ENCODE results near the gene CHAC1. TPM values are rescaled to one million over a fixed set of nuclear protein-coding genes. Genes with fewer than 3 reads are reported as not detected.
A peak's percentile ranks its signal among the peaks of the same experiment; 100 is the strongest.

CHAC1 gene
- total RNA-seq, 1 experiment from 2014 or later, result 48.7 TPM

GRCh38 chr15:40974879-40975278 lies 21.6 kb downstream of the CHAC1 start:
- Histone ChIP-seq H3K56ac (ENCODE audit: insufficient read length, low read depth, low read length) (no peak overlapping the region), H3K9ac (ENCODE audit: extremely low read depth, insufficient read length, low read length) (no peak overlapping the region), H3K23me2 (ENCODE audit: insufficient read length, low read depth, low read length, poor library complexity, severe bottlenecking) (no peaks in the 10 kb centered on the region), H3K27me3 (ENCODE audit: insufficient read depth, low read length) (no peaks in the 10 kb centered on the region), H3T11ph (ENCODE audit: low read length) (no peak overlapping the region), H2AFZ (ENCODE audit: low read length) (no peak overlapping the region), H2AK5ac (ENCODE audit: insufficient read length, low read length) (no peak overlapping the region), H2BK20ac (ENCODE audit: low read depth, low read length, poor library complexity, severe bottlenecking) (no peak overlapping the region), H2BK12ac (ENCODE audit: insufficient read length, low read depth, low read length) (no peak overlapping the region), H3K9me3 (ENCODE audit: control insufficient read depth, low read depth, low read length) (no peaks in the 10 kb centered on the region), H2BK120ac (ENCODE audit: low read depth, low read length, poor library complexity, severe bottlenecking) (no peak overlapping the region), H3K18ac (ENCODE audit: insufficient read length, low read depth, low read length) (no peak overlapping the region), H3K23ac (ENCODE audit: insufficient read length, low read depth, low read length) (no peak overlapping the region), H3K14ac (ENCODE audit: insufficient read depth, low read length) (no peak overlapping the region), H4K20me1 (ENCODE audit: control insufficient read depth, insufficient read depth, insufficient read length) (no peaks in the 10 kb centered on the region), H3K79me2 (ENCODE audit: insufficient read depth, low read length) (no peaks in the 10 kb centered on the region), H3K4me1 (ENCODE audit: insufficient read depth, low read length) (no peaks in the 10 kb centered on the region; the same call in 1 of the 2 replicates), H3K4ac (ENCODE audit: low read depth, low read length) (no peak overlapping the region), H4K8ac (replicated peaks; ENCODE audit: insufficient read length, low read depth, low read length) (no peak overlapping the region), H4K5ac (ENCODE audit: insufficient read length, low read depth, low read length) (no peak overlapping the region), H3K27ac (ENCODE audit: insufficient read length, low read depth, low read length) (no peak overlapping the region), H2BK15ac (ENCODE audit: low read depth, low read length) (no peak overlapping the region), H3K79me1 (ENCODE audit: insufficient read depth, low read depth, low read length, poor library complexity, severe bottlenecking) (no peaks in the 10 kb centered on the region), H3K4me2 (ENCODE audit: insufficient read depth, insufficient read length, low read length) (no peak overlapping the region), H2BK5ac (ENCODE audit: insufficient read length, low read length) (no peak overlapping the region), H4K91ac (ENCODE audit: insufficient read length, low read depth, low read length) (no peak overlapping the region)
- H3K27me3 Mint-ChIP-seq (ENCODE audit: low read depth), result no peaks in the 10 kb centered on the region
- H3K9me3 Mint-ChIP-seq, result no peaks in the 10 kb centered on the region
- no CpG with 5 or more reads among the region's 4 CpGs for WGBS (ENCODE audit: extremely low coverage, insufficient read length, low lambda C conversion rate)
- peaks cover 6 to 10% of the 10 kb centered on the region in 2 experiments for H3K4me1 Mint-ChIP-seq
- DNase-seq, result no peak
- no peak overlapping the region for H3K27ac Mint-ChIP-seq
- 0 out of 3 replicates have a peak, but pooled peaks have one; percentile 21 for TF ChIP-seq CTCF (conservative IDR thresholded peaks at IDR 0.05)
- no peak overlapping the region for H3K4me3 Mint-ChIP-seq
- H3K36me3 Mint-ChIP-seq (ENCODE audit: insufficient read depth in 1 of 3, low read depth in 3 of 3), result peaks cover 7 to 42% (median 36%) of the 10 kb centered on the region in 3 experiments

Data from H9 (cell line).